DND-41 (cell line): ENCODE data around the gene SFXN2.

Source experiments
- EZH2 ChIP-seq: IDR thresholded peaks from 3 replicates; pipeline ENCODE4 v1.6.1; 2012; ENCODE audit warnings: borderline replicate concordance, low read depth, mild to moderate bottlenecking, moderate library complexity, low read length, inconsistent platforms; ENCODE audit not compliant: severe bottlenecking
- TF ChIP-seq, protein P1 (sequence below): IDR thresholded peaks from 2 replicates; pipeline ENCODE4 v1.5.1; 2012; ENCODE audit warnings: borderline replicate concordance, low read length, moderate library complexity, mild to moderate bottlenecking; ENCODE audit not compliant: poor library complexity, severe bottlenecking; ENCODE audit errors: extremely low read depth

GRCh38 chr10:102720775-102721301, 6.4 kb downstream of the SFXN2 start:
- TF ChIP-seq, protein P1, sequence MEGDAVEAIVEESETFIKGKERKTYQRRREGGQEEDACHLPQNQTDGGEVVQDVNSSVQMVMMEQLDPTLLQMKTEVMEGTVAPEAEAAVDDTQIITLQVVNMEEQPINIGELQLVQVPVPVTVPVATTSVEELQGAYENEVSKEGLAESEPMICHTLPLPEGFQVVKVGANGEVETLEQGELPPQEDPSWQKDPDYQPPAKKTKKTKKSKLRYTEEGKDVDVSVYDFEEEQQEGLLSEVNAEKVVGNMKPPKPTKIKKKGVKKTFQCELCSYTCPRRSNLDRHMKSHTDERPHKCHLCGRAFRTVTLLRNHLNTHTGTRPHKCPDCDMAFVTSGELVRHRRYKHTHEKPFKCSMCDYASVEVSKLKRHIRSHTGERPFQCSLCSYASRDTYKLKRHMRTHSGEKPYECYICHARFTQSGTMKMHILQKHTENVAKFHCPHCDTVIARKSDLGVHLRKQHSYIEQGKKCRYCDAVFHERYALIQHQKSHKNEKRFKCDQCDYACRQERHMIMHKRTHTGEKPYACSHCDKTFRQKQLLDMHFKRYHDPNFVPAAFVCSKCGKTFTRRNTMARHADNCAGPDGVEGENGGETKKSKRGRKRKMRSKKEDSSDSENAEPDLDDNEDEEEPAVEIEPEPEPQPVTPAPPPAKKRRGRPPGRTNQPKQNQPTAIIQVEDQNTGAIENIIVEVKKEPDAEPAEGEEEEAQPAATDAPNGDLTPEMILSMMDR: no peak
- no peak for TF ChIP-seq EZH2
